WTC11 (cell line): ENCODE data around the gene PAAF1. TPM values are rescaled to one million over a fixed set of nuclear protein-coding genes. Genes with fewer than 3 reads are reported as not detected.
A peak's percentile ranks its signal among the peaks of the same experiment; 100 is the strongest.

Source experiments
- ATAC-seq: fragments of 200-7000 bp; cut with Tn5 transposase; 2 replicates; pipeline ENCODE4 v1.10.0; 2021; ENCODE audit warnings: mild to moderate bottlenecking, moderate library complexity
- CTCF ChIA-PET: fragments of 300-600 bp; sonication (Branson Sonifier 250); formaldehyde crosslinking; loops from one replicate; lab custom pipeline; 2021; ENCODE audit warnings: antibody characterized with exemption; lab: Charles Lee
- POLR2A ChIA-PET: fragments of 350-600 bp; sonication (Branson Sonifier 250); formaldehyde crosslinking; loops from one replicate; lab custom pipeline; 2021; ENCODE audit warnings: antibody characterized with exemption; lab: Charles Lee
- DNase-seq: peaks from one replicate; pipeline ENCODE4 v3.0.0; 2021; ENCODE audit warnings: low spot score
- H3K27ac Mint-ChIP-seq: 2 replicates; pipeline ENCODE4 v1.8.0; 2021; ENCODE audit warnings: mixed read lengths
- H3K27me3 Mint-ChIP-seq: 2 replicates; pipeline ENCODE4 v1.8.0; 2021; ENCODE audit warnings: low read depth, mild to moderate bottlenecking, moderate library complexity, mixed read lengths
- H3K36me3 Mint-ChIP-seq: 2 replicates; pipeline ENCODE4 v1.8.0; 2021; ENCODE audit warnings: mixed read lengths
- H3K4me1 Mint-ChIP-seq: 2 replicates; pipeline ENCODE4 v1.8.0; 2022; ENCODE audit warnings: mixed read lengths
- H3K4me3 Mint-ChIP-seq: 2 replicates; pipeline ENCODE4 v1.8.0; 2021; ENCODE audit warnings: mild to moderate bottlenecking, moderate library complexity, mixed read lengths
- H3K9me3 Mint-ChIP-seq: 2 replicates; pipeline ENCODE4 v1.8.0; 2021; ENCODE audit warnings: mixed read lengths
- CREB1 ChIP-seq: sonication (generic); formaldehyde crosslinking; IDR thresholded peaks from 2 replicates; pipeline ENCODE4 v1.8.0; 2023; ENCODE audit warnings: mild to moderate bottlenecking, missing genetic modification reagents
- EMX1 ChIP-seq: fragments of 250-450 bp; sonication (Bioruptor Pico); IDR thresholded peaks from 2 replicates; pipeline ENCODE4 v1.8.0; 2021; ENCODE audit warnings: mild to moderate bottlenecking
- ESRRA ChIP-seq: sonication (generic); formaldehyde crosslinking; IDR thresholded peaks from 2 replicates; pipeline ENCODE4 v1.8.1; 2022; ENCODE audit warnings: mild to moderate bottlenecking, missing genetic modification reagents, borderline replicate concordance
- HMGA2 ChIP-seq: fragments of 250-450 bp; sonication (Bioruptor Pico); IDR thresholded peaks from 2 replicates; pipeline ENCODE4 v1.4.0; 2021; ENCODE audit warnings: mild to moderate bottlenecking, moderate library complexity
- JUN ChIP-seq: sonication (generic); formaldehyde crosslinking; IDR thresholded peaks from 2 replicates; pipeline ENCODE4 v1.8.0; 2023; ENCODE audit warnings: mild to moderate bottlenecking, missing genetic modification reagents
- ZNF219 ChIP-seq: sonication (generic); formaldehyde crosslinking; IDR thresholded peaks from 2 replicates; pipeline ENCODE4 v1.8.0; 2023; ENCODE audit warnings: missing genetic modification reagents, mild to moderate bottlenecking, borderline replicate concordance
- ZNF317 ChIP-seq: sonication (generic); formaldehyde crosslinking; IDR thresholded peaks from 2 replicates; pipeline ENCODE4 v1.8.1; 2023; ENCODE audit warnings: low read depth, mild to moderate bottlenecking, moderate library complexity, missing genetic modification reagents, borderline replicate concordance
- ZNF396 ChIP-seq: fragments of 250-450 bp; sonication (Bioruptor Pico); IDR thresholded peaks from 2 replicates; pipeline ENCODE4 v1.8.0; 2021; ENCODE audit warnings: mild to moderate bottlenecking, moderate library complexity, borderline replicate concordance
- ZNF423 ChIP-seq: fragments of 250-450 bp; sonication (Bioruptor Pico); IDR thresholded peaks from 2 replicates; pipeline ENCODE4 v2.1.2; 2022; ENCODE audit warnings: mild to moderate bottlenecking, moderate library complexity
- total RNA-seq: library from RNA; stranded (reverse); gene quantifications from 3 replicates; pipeline ENCODE4 v1.2.3, GENCODE V29; 2021
- TF ChIP-seq, protein P1 (sequence below): sonication (generic); formaldehyde crosslinking; IDR thresholded peaks from 2 replicates; pipeline ENCODE4 v1.8.0; 2022; ENCODE audit warnings: mild to moderate bottlenecking, missing genetic modification reagents
- TF ChIP-seq, protein P2 (sequence below): sonication (generic); formaldehyde crosslinking; IDR thresholded peaks from 2 replicates; pipeline ENCODE4 v1.8.1; 2022; ENCODE audit warnings: mild to moderate bottlenecking, missing genetic modification reagents, moderate library complexity, borderline replicate concordance
- TF ChIP-seq, protein P3 (sequence below): fragments of 250-450 bp; sonication (Bioruptor Pico); IDR thresholded peaks from 2 replicates; pipeline ENCODE4 v1.9.0; 2021; ENCODE audit warnings: mild to moderate bottlenecking, borderline replicate concordance
- TF ChIP-seq, protein P4 (sequence below): sonication (generic); formaldehyde crosslinking; IDR thresholded peaks from 2 replicates; pipeline ENCODE4 v1.8.1; 2022; ENCODE audit warnings: low read depth, missing genetic modification reagents, borderline replicate concordance
- TF ChIP-seq, protein P5 (sequence below): sonication (generic); formaldehyde crosslinking; conservative IDR thresholded peaks from 2 replicates; pipeline ENCODE4 v1.8.1; 2023; ENCODE audit warnings: mild to moderate bottlenecking, low read depth, missing genetic modification reagents, moderate library complexity

The PAAF1 gene
- total RNA-seq, 1 experiment from 2014 or later = 27.7 TPM

DNA sequence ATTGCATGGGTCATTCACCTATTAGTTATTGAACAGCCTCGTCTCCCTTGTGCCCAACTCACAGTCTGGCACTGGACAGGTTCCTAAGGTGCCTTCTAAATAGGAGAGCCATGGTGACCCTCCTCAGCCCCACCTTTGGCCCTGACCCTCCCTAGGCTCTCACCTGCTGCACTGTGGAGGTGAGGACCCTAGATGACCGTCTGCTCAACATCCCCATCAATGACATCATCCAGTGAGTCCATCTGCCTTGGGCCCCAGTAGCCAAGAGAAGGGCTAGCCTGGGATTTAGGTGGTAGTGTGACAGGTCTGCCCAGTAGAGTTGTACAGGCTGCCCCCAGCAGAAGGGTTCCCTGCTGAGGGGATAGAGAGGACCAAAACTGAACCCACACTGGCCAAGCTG, 92.3 kb downstream of the PAAF1 start:
- no peak for ATAC-seq
- Mint-ChIP-seq H3K36me3 (peaks cover 4% of the 10 kb centered on the region; the same call in 1 of the 2 replicates), H3K27me3 (peaks cover 17% of the 10 kb centered on the region), H3K4me3 (no peak overlapping the region), H3K4me1 (peaks cover 11% of the 10 kb centered on the region), H3K27ac (no peak overlapping the region), H3K9me3 (no peaks in the 10 kb centered on the region)
- CTCF ChIA-PET = no interaction called here
- DNase-seq = no peak
- TF ChIP-seq, protein P1, sequence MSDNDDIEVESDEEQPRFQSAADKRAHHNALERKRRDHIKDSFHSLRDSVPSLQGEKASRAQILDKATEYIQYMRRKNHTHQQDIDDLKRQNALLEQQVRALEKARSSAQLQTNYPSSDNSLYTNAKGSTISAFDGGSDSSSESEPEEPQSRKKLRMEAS (CRISPR knock-in tag) = no peak
- no peak for TF ChIP-seq ZNF396
- POLR2A ChIA-PET = interaction anchor here (2.1 kb wide), 1 partner anchor 13 kb away, joined by 6 read pairs; the partner anchor contains the start of gene UCP2

DNA sequence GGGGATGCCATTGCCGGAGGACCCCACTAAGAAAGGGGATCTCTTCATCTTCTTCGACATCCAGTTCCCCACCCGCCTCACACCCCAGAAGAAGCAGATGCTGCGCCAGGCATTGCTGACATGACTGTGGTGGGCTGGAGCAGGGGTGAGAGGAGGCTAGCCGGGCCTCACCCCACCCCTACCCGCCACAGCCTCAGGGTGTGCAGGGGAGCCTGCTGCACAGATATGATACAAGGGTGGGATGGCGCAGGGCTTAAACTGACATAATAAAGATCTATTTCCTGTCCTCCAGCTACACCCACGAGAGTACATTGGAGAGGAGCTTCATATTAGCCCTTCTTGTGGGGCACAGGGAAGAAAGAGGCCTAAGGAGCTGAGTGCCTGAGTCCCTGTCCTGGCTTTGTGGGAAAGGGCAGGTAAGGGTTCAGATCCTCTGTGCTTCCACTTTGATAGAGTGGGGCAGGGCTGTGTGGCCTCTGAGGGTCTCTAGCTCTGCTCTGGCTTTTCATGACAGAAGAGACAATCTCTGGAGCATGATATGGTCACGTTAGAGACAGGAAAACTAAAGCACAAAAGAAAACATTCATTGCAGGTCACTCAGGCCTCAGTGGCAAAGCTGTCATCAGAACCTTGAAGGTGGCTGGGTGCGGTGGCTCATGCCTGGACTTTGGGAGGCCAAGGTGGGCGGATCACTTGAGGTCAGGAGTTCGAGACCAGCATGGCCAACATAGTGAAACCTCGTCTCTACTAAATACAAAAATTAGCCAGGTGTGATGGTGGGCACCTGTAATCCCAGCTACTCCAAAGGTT, 93.4 kb downstream of the PAAF1 start:
- Mint-ChIP-seq H3K27ac (no peak overlapping the region), H3K9me3 (no peaks in the 10 kb centered on the region), H3K27me3 (peaks cover 12% of the 10 kb centered on the region), H3K36me3 (peaks cover 15% of the 10 kb centered on the region), H3K4me1 (peaks cover 2% of the 10 kb centered on the region), H3K4me3 (no peak overlapping the region)
- ATAC-seq (no peak), DNase-seq (no peak)
- TF ChIP-seq, protein P2, sequence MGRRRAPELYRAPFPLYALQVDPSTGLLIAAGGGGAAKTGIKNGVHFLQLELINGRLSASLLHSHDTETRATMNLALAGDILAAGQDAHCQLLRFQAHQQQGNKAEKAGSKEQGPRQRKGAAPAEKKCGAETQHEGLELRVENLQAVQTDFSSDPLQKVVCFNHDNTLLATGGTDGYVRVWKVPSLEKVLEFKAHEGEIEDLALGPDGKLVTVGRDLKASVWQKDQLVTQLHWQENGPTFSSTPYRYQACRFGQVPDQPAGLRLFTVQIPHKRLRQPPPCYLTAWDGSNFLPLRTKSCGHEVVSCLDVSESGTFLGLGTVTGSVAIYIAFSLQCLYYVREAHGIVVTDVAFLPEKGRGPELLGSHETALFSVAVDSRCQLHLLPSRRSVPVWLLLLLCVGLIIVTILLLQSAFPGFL (CRISPR knock-in tag) = no peak
- no peak for TF ChIP-seq ZNF219 (CRISPR knock-in tag)
- no peak for TF ChIP-seq ZNF317 (CRISPR knock-in tag)
- TF ChIP-seq JUN (CRISPR knock-in tag) = no peak
- ChIA-PET POLR2A (no interaction called here), CTCF (interaction anchor here (0.8 to 1.7 kb wide), 2 partner anchors 10 to 344 kb away, joined by 3 to 6 read pairs; no protein-coding TSS in a partner anchor)

DNA sequence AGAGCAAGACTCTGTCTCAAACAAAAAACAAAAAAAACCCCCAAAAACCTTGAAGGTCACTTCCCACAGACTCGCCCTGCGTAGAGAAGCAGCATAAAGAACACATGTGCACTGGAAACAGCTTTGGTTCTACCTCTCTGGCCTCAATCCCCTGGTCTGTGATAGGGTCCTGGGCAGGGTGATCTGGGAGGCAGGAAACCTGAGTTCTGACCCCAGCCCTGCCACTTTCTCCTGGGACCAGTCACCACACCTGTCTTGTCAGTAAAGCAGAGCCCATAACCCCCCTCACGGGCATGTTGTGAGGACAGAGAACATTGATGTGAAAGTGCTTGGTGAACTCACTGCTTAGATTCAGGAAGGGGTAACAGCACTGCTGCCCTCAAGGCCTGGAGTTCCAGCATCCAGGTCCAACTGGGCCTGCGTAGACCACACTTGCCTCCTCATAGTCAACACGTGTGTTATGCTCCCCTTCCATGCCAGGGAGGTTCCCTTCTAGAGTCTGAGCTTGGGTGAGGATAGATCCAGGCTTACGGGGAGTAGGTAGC, 94.4 kb downstream of the PAAF1 start:
- TF ChIP-seq, protein P3, sequence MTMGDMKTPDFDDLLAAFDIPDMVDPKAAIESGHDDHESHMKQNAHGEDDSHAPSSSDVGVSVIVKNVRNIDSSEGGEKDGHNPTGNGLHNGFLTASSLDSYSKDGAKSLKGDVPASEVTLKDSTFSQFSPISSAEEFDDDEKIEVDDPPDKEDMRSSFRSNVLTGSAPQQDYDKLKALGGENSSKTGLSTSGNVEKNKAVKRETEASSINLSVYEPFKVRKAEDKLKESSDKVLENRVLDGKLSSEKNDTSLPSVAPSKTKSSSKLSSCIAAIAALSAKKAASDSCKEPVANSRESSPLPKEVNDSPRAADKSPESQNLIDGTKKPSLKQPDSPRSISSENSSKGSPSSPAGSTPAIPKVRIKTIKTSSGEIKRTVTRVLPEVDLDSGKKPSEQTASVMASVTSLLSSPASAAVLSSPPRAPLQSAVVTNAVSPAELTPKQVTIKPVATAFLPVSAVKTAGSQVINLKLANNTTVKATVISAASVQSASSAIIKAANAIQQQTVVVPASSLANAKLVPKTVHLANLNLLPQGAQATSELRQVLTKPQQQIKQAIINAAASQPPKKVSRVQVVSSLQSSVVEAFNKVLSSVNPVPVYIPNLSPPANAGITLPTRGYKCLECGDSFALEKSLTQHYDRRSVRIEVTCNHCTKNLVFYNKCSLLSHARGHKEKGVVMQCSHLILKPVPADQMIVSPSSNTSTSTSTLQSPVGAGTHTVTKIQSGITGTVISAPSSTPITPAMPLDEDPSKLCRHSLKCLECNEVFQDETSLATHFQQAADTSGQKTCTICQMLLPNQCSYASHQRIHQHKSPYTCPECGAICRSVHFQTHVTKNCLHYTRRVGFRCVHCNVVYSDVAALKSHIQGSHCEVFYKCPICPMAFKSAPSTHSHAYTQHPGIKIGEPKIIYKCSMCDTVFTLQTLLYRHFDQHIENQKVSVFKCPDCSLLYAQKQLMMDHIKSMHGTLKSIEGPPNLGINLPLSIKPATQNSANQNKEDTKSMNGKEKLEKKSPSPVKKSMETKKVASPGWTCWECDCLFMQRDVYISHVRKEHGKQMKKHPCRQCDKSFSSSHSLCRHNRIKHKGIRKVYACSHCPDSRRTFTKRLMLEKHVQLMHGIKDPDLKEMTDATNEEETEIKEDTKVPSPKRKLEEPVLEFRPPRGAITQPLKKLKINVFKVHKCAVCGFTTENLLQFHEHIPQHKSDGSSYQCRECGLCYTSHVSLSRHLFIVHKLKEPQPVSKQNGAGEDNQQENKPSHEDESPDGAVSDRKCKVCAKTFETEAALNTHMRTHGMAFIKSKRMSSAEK = no peak
- TF ChIP-seq ZNF423 (CRISPR knock-in tag) = no peak
- no peak for TF ChIP-seq HMGA2 (CRISPR knock-in tag)
- 0 out of 2 replicates have a peak, but pooled peaks have one; percentile 42 for TF ChIP-seq EMX1 (CRISPR knock-in tag)
- TF ChIP-seq ESRRA (CRISPR knock-in tag) = no peak
- Mint-ChIP-seq H3K27me3 (peaks cover 10% of the 10 kb centered on the region; the same call in 1 of the 2 replicates), H3K36me3 (peaks cover 26% of the 10 kb centered on the region), H3K4me1 (no peaks in the 10 kb centered on the region), H3K9me3 (no peaks in the 10 kb centered on the region), H3K27ac (no peak overlapping the region), H3K4me3 (no peak overlapping the region)
- DNase-seq (no peak), ATAC-seq (peak; percentile 11; the same call in 1 of the 2 replicates)
- ChIA-PET CTCF (interaction anchor here (1.7 kb wide), 1 partner anchor 9 kb away, joined by 6 read pairs; no protein-coding TSS in a partner anchor), POLR2A (interaction anchor here (2.4 kb wide), 1 partner anchor 11 kb away, joined by 8 read pairs; the partner anchor contains the start of gene UCP2)

DNA sequence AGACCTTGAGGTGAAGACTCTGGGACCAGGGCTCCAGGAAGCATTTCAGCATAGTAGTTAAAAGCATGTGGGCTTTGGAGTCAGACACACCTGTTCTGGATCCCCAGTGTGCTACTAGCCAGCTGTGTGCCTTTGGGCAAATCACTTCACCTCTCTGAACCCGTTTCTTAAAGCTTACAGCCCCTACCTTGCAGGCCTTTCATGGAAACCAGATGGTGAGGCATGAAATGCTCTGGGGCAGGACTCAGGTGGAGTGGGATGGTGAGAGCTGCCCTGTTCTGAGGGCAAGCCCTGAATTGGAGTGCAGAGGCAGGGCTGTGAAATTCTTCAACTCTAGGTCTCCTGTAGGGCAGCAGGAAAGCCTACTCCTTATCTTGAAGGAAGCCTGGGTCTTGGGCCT, 95.4 kb downstream of the PAAF1 start:
- DNase-seq (no peak), ATAC-seq (no peak)
- H3K27ac Mint-ChIP-seq = no peak overlapping the region
- no peaks in the 10 kb centered on the region for H3K9me3 Mint-ChIP-seq
- H3K36me3 Mint-ChIP-seq = peaks cover 34% of the 10 kb centered on the region
- H3K4me1 Mint-ChIP-seq = no peaks in the 10 kb centered on the region
- CTCF ChIA-PET = no interaction called here
- POLR2A ChIA-PET = interaction anchor here (2.4 kb wide), 1 partner anchor 10 kb away, joined by 8 read pairs; the partner anchor contains the start of gene UCP2
- H3K4me3 Mint-ChIP-seq = no peak overlapping the region
- peaks cover 10% of the 10 kb centered on the region; the same call in 1 of the 2 replicates for H3K27me3 Mint-ChIP-seq
- TF ChIP-seq, protein P4, sequence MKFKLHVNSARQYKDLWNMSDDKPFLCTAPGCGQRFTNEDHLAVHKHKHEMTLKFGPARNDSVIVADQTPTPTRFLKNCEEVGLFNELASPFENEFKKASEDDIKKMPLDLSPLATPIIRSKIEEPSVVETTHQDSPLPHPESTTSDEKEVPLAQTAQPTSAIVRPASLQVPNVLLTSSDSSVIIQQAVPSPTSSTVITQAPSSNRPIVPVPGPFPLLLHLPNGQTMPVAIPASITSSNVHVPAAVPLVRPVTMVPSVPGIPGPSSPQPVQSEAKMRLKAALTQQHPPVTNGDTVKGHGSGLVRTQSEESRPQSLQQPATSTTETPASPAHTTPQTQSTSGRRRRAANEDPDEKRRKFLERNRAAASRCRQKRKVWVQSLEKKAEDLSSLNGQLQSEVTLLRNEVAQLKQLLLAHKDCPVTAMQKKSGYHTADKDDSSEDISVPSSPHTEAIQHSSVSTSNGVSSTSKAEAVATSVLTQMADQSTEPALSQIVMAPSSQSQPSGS (CRISPR knock-in tag) = no peak
- TF ChIP-seq CREB1 (CRISPR knock-in tag) = no peak
- TF ChIP-seq, protein P5, sequence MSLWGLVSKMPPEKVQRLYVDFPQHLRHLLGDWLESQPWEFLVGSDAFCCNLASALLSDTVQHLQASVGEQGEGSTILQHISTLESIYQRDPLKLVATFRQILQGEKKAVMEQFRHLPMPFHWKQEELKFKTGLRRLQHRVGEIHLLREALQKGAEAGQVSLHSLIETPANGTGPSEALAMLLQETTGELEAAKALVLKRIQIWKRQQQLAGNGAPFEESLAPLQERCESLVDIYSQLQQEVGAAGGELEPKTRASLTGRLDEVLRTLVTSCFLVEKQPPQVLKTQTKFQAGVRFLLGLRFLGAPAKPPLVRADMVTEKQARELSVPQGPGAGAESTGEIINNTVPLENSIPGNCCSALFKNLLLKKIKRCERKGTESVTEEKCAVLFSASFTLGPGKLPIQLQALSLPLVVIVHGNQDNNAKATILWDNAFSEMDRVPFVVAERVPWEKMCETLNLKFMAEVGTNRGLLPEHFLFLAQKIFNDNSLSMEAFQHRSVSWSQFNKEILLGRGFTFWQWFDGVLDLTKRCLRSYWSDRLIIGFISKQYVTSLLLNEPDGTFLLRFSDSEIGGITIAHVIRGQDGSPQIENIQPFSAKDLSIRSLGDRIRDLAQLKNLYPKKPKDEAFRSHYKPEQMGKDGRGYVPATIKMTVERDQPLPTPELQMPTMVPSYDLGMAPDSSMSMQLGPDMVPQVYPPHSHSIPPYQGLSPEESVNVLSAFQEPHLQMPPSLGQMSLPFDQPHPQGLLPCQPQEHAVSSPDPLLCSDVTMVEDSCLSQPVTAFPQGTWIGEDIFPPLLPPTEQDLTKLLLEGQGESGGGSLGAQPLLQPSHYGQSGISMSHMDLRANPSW (CRISPR knock-in tag) = no peak
